ENCODE measurements around the gene KSR2.

KSR2 gene

GRCh38 chr12:117825827-117826226 is 143.0 kb downstream of the KSR2 start:
- Histone ChIP-seq H3K9me3 (ENCODE audit: insufficient read depth, low read length) (peaks cover 17% of the 10 kb centered on the region), H2AFZ (ENCODE audit: low read depth, low read length) (no peak overlapping the region), H3K36me3 (replicated peaks; ENCODE audit: low read depth, low read length) (no peaks in the 10 kb centered on the region), H4K20me1 (ENCODE audit: insufficient read depth, low read length) (no peaks in the 10 kb centered on the region), H3K9ac (ENCODE audit: low read length) (no peak overlapping the region), H3K27ac (ENCODE audit: low read length) (no peak overlapping the region), H3K4me2 (ENCODE audit: low read length) (no peak overlapping the region), H3K79me2 (ENCODE audit: low read length) (no peaks in the 10 kb centered on the region), H3K4me1 (ENCODE audit: low read length) (no peaks in the 10 kb centered on the region), H3K27me3 (ENCODE audit: low read depth, low read length) (0 out of 2 replicates have a peak, but pooled peaks cover 3% of the 10 kb centered on the region), H3K4me3 (ENCODE audit: low read length) (no peak overlapping the region)
- no peak for TF ChIP-seq CTCF (IDR thresholded peaks at IDR 0.05; ENCODE audit: low read depth, low read length)
- no peak for TF ChIP-seq EZH2phosphoT487 (IDR thresholded peaks at IDR 0.05; ENCODE audit: low read depth)

- no peak overlapping the region for H3K27ac ChIP-seq (ENCODE audit: low read length)
- TF ChIP-seq EZH2phosphoT487 (IDR thresholded peaks at IDR 0.05; ENCODE audit: low read depth) = no peak
- no peak for TF ChIP-seq CTCF (IDR thresholded peaks at IDR 0.05; ENCODE audit: low read depth, low read length)
- no peak overlapping the region for H3K4me3 ChIP-seq (ENCODE audit: low read length)
- H3K4me1 ChIP-seq (ENCODE audit: low read length) = no peaks in the 10 kb centered on the region
- H4K20me1 ChIP-seq (ENCODE audit: insufficient read depth, low read length) = no peaks in the 10 kb centered on the region
- no peaks in the 10 kb centered on the region for H3K79me2 ChIP-seq (ENCODE audit: low read length)
- H3K9ac ChIP-seq (ENCODE audit: low read length) = no peak overlapping the region
- H3K27me3 ChIP-seq (ENCODE audit: low read depth, low read length) = peaks cover 6% of the 10 kb centered on the region; the same call in 1 of the 2 replicates
- no peaks in the 10 kb centered on the region for H3K9me3 ChIP-seq (ENCODE audit: insufficient read depth, low read length)
- no peak overlapping the region for H3K4me2 ChIP-seq (ENCODE audit: low read length)
- no peaks in the 10 kb centered on the region for H3K36me3 ChIP-seq (replicated peaks; ENCODE audit: low read depth, low read length)
- H2AFZ ChIP-seq (ENCODE audit: low read depth, low read length) = no peak overlapping the region
Measured at GRCh38 chr12:117821480-117822175, 147.2 kb downstream of the KSR2 start.

- H4K20me1 ChIP-seq (ENCODE audit: insufficient read depth, low read length) = no peaks in the 10 kb centered on the region
- H3K9ac ChIP-seq (ENCODE audit: low read length) = no peak overlapping the region
- no peaks in the 10 kb centered on the region for H3K4me1 ChIP-seq (ENCODE audit: low read length)
- H3K79me2 ChIP-seq (ENCODE audit: low read length) = no peaks in the 10 kb centered on the region
- no peak overlapping the region for H3K4me2 ChIP-seq (ENCODE audit: low read length)
- no peak overlapping the region for H3K27ac ChIP-seq (ENCODE audit: low read length)
- H2AFZ ChIP-seq (ENCODE audit: low read depth, low read length) = no peak overlapping the region
- H3K9me3 ChIP-seq (ENCODE audit: insufficient read depth, low read length) = no peaks in the 10 kb centered on the region
- no peak overlapping the region for H3K4me3 ChIP-seq (ENCODE audit: low read length)
- TF ChIP-seq EZH2phosphoT487 (IDR thresholded peaks at IDR 0.05; ENCODE audit: low read depth) = no peak
- no peak for TF ChIP-seq CTCF (IDR thresholded peaks at IDR 0.05; ENCODE audit: low read depth, low read length)
- H3K27me3 ChIP-seq (ENCODE audit: low read depth, low read length) = peaks cover 6% of the 10 kb centered on the region; the same call in 1 of the 2 replicates
- H3K36me3 ChIP-seq (replicated peaks; ENCODE audit: low read depth, low read length) = no peaks in the 10 kb centered on the region
Measured at GRCh38 chr12:117820216-117820907, 148.4 kb downstream of the KSR2 start.

- Histone ChIP-seq H3K79me2 (ENCODE audit: low read length) (no peaks in the 10 kb centered on the region), H3K27ac (ENCODE audit: low read length) (no peak overlapping the region), H3K4me1 (ENCODE audit: low read length) (no peaks in the 10 kb centered on the region), H3K4me2 (ENCODE audit: low read length) (no peak overlapping the region), H3K9ac (ENCODE audit: low read length) (no peak overlapping the region), H3K9me3 (ENCODE audit: insufficient read depth, low read length) (no peaks in the 10 kb centered on the region), H2AFZ (ENCODE audit: low read depth, low read length) (no peak overlapping the region), H3K27me3 (ENCODE audit: low read depth, low read length) (peaks cover 6% of the 10 kb centered on the region; the same call in 1 of the 2 replicates), H3K4me3 (ENCODE audit: low read length) (no peak overlapping the region), H4K20me1 (ENCODE audit: insufficient read depth, low read length) (no peaks in the 10 kb centered on the region), H3K36me3 (replicated peaks; ENCODE audit: low read depth, low read length) (no peaks in the 10 kb centered on the region)
- TF ChIP-seq EZH2phosphoT487 (IDR thresholded peaks at IDR 0.05; ENCODE audit: low read depth) = no peak
- no peak for TF ChIP-seq CTCF (IDR thresholded peaks at IDR 0.05; ENCODE audit: low read depth, low read length)
Measured at GRCh38 chr12:117819160-117819559, 149.6 kb downstream of the KSR2 start.

All from OCI-LY3 (cell line).